Ureter (tissue), 1 donor: ENCODE measurements around the gene JAG2. TPM values are rescaled to one million over a fixed set of nuclear protein-coding genes. Genes with fewer than 3 reads are reported as not detected.
A peak's percentile ranks its signal among the peaks of the same experiment; 100 is the strongest.

ENCODE experiments used
- DNase-seq: peaks from one replicate; pipeline ENCODE4 v3.0.0-alpha.2; 2020; ENCODE audit warnings: low spot score
- total RNA-seq: library from RNA; stranded (reverse); gene quantifications from one replicate; pipeline ENCODE4 v1.2.4, GENCODE V29; 2023
- donor health status: DM: yes; HTN: yes; CAD: no.

Gene JAG2
- total RNA-seq, 1 donor from 2014 or later: 42.2 TPM

DNA sequence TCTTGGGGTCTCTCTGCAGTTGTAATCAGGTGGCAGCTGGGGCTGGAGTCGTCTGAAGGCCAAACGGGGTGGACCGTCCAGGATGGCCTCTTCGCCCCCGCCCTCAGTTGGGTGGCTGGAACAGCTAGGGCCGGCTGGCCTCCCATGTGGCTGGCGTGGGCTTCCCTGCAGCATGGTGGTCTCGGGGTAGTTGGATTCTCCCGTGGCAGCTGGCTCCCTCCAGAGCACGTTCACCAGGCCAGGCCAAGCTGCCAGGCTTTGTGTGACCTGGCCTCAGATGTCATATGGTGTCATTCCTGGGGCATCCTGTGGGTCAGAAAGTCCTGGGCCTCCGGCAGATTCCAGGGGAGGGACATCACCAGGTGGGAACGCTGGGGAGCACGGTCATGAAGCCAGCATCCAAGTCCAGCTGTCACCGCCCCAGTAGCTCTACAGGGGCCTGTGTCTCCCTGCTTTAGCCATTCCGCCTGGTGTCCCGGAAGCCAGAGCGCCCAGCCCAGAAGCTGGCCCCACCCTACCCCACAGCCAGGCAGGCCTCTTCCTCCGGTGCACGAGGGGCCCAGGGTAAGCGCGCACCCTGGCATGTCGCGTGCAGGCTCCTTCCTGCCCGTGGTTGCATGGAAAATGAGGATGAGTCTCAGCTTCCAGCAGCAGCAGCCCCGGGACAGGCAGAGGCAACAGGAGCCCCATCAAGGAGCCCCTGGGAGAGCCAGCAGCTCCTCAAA lies 13.9 kb upstream of the JAG2 start:
- DNase-seq: no peak

DNA sequence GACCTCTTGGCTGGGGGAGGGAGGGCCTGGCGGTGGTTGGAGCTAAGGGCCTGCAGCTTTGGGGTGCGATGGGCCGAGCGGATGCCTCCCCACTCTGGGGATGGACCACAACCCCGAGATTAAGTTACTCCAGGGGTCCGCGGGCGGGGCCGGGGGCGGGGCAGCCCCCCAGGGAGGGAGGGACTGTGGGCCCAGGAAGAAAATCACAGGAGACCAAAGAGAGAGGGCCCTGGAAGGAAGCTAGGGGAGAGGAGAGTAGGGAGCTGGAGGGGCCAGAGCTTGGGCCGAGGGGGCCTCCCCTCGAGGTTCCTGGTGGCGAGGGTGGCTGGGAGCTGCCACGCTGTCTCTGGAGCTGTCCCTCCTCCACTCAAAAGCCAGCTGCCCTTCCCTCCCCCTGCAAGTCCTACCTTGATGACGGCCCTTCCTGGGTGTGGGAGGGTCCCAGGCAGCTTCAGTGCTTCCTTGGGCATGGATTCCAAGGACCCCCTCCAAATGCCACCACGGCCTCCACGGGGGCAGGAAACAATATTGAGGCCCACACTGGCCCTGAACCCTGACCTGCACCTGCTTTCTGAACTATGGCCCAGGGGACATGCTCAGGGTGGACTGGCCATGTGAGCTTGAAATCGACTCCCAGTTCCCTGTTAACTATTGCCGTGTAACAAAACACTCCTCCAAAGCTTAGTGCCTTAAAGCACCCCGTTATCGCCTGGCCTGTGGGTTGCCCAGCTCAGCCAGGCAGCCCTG lies 13.1 kb upstream of the JAG2 start:
- DNase-seq: no peak

DNA sequence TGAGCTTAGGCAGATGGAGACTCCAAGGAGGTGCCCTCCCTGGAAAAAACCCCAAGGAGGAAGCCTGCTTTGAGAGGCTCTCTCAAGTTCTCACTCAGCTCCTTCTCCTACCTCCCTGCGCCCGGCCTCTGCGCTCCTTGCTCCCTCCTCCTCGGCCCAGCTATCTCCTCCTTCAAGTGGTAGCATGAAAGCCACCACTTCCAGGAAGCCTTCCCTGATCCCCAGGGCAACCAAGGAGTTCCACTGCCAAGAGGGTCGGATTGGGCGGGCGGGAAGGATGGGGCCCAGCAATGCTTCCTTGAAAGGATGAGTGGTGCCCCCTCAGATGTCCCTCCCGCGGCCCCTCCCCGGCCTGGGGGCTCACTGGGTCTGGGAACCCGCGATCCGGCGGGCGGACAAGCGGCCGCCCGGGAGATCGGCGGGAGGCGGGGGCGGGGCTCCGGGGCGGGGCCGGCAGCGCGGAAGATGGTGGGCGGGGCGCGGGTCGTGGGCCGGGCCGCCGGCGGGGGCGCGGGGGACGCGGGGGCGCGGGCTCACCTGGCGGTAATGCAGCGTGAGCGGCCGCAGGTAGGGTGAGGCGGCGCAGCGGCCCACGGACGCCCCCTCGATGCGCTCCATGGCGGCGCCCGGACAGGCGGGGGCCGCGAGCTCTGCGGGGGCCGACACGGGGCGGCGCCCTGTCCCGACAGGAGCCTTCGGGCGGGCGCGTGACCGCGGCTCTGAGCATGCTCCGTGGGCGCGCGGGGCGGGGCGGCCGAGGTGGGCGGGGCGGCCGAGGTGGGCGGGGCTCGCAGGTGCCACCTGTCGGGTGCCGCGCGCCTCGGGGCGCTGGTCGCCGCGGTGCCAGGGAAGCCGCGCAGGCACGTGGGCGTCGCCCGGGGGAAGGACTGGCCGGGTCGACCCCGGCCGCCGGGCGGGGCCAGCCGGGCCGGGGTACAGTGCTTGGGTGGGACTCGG lies 12.3 kb upstream of the JAG2 start, which contains the start of gene NUDT14:
Gene NUDT14 (minus strand): TSS at position 721 of the 957 bp plus-strand sequence. CDS start 103 bp downstream, at position 618.
- peak; percentile 85 for DNase-seq

DNA sequence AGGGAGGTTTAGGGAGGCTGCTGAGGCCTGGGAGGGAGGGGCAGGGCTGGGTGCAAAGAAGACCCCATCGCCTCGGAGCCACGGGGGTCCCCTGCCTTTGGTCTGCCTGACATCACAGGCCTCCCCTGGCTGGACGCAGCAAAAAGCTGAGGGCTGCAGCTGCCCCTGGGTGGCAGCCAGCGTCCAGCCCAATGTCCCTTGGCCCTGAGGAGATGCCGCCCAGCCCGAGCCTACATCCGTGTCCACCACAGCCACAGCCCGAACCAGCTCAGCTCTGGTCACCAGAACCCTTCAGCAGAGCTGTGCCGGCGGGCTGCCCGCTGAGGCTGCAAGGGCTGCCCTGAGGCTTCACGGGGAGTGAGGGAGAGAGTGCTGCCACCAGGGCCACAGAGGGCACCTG lies 10.6 kb upstream of the JAG2 start:
- no peak for DNase-seq

DNA sequence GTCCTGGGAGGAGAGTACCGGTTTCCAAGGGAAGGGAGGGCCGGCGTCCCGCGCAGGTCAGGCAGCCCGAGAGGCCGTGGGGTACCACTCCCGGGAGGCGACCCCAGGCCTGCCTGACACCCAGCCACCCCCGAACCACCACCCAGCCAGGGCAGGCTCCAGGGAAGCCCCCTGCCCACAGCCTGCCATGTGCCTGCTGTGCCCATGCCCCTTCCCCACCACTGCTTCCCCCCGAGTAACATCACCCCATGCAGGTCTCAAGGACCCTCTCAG lies 10.2 kb upstream of the JAG2 start:
- no peak for DNase-seq

DNA sequence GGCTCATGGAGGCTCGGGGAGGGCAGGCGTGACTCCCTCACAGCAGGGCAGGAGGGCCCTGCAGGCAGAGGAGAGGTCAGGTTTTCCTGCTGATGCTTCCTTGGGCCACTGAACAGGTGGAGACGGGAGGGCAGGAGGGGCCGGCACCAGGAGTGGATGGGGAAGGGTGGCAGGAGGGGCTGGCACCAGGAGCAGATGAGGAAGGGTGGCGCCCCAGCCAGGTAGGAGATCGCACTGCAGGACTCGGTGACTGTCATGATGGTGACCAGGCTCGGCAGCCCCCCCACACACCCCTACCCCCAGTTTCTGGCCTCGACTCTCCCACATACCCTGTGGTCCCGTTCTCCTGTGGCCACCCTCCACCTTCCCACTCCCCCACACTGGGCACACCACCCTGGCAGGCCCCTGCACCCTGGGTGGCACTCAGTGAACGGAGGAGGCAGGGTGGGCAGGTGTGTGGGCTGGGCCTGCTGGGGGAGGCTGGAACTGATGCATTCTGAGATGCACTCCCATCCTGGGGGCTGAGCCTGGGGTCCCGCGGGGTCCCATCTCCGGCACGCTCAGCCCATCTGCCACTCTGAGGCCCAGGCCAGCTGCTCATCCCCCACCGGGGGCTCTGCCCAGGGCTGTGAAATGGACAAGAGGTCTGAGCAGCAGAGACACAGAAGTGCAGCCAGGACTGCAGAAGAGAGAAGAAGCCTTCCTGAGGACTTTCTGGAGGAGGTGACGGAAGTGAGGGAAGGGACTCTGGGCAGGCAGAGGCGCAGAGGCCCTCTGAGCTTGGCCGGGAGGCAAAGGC lies 9.7 kb upstream of the JAG2 start:
- DNase-seq: no peak

DNA sequence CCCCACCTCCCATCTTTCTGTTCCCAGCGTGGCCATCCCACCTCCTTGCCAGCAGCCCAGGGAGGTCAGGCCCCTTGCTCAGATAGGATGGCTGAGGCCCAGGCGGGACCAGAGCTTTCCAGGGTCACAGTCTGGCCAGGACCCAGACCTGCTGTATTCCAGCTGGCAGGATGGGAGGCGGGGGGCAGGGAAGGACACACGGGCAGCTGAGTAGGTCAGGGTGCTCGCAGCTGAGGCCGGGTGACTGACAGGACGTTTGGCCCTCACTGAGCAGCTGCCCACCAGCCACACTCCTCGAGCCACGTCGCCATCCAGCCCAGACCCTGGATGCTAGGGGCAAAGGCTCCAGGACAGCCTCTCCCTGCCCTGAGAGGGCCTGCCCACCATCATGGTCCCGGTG lies 8.5 kb upstream of the JAG2 start:
- no peak for DNase-seq

DNA sequence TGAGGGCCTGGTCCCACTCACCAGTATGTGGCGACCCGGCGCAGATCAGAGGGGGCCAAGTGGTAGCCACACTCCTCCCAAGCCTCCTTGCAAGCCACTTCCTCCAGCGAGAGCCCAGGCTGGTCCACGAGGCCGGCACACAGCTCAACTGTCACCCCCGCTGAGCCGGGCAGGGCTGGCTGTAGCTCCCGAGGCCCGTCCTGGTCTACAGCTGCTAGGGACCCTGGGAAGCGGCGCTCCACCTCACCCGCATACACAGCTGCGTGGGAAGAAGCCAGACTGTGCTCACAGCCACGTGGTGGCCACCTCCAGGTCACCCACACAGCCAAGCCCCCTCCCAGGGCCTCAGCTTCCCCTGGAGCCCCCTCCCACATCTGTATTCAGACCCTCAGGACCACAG lies 7.9 kb upstream of the JAG2 start:
- DNase-seq: no peak

DNA sequence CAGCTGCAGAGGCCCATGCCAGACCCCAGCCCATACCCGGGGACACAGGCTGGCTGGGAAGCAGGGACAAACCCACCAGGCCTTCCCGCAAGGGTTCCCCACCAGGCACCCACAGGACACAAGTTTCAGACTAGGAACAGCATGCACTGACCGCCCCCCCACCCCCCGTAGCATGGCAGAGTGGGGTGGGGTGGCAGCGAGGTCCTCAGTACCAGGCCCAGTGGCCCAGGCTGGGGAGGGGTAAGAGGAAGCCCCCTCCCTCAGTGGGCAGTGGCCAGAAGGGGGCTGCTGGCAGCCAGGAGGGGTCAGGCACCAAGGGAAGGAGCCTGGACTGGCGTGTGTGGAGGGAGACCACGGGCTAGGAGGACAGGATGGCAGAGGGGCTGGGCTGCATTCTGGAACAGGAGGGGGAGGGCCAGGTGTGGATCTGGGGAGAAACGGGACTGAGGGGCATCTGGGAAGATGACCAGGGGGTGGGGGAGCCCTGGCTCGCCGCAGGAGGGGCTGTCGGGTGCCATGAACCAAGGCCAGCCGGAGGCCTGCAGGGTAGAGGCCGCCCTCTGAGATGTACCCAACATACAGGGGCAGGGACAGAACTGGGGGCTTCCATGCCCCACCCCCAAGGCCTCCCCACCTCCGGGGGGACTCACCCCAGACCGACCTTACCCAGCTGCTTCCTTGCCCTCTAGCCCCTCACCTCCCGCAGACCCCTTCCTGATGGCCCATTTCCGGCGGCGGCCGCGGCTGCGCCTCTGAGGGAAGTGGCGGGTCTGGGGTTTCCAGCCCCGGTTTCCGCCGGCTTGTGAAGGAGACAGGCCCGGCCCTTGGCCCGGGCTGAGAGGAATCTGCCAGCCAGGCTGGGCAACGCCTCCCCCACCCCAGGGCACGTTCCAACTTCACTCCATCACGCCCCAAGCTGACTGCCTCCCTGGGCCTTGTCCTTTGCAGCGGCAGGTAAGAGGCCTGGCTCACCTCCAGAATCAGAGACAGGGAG lies 5.6 kb upstream of the JAG2 start:
- DNase-seq: no peak

DNA sequence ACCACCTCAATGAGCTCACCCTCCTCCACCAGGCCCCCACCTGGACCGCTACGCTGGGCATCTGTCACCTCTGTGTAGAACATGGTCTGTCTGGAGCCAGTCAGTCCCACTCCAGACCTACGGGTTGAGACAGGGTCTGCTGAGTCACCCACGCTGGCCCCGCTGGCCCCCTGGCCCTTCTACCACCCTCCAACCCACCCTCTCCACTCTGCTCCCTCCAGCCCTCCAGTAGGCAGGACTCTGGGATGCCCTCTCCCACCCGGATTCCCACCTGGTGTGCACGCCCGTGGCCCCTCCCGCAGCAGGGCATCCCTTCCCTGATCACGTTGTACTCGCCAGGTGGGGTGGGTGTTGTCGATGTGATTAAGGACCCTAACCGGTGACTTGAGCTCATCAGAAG lies 4.6 kb upstream of the JAG2 start:
- DNase-seq: no peak

DNA sequence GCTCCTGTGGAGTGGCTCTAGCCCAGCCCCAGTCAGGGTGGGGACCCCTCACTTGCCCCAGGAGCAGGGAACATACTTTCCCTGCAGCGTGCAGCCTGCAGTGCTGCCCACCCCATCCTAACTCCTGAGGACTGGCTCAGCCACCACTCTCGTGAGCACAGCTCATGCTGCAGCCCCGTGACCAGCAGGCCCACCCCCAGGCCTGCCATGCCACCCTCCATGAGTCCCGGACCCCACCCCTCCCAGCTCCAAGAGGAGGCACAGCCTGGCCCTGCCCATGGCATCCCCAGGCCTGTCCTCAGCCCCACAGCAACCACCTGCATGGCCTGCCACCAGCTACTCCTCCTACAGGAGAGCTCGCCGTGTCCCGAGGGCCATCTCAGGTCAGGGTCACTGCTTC lies 3.9 kb upstream of the JAG2 start:
- no peak for DNase-seq

DNA sequence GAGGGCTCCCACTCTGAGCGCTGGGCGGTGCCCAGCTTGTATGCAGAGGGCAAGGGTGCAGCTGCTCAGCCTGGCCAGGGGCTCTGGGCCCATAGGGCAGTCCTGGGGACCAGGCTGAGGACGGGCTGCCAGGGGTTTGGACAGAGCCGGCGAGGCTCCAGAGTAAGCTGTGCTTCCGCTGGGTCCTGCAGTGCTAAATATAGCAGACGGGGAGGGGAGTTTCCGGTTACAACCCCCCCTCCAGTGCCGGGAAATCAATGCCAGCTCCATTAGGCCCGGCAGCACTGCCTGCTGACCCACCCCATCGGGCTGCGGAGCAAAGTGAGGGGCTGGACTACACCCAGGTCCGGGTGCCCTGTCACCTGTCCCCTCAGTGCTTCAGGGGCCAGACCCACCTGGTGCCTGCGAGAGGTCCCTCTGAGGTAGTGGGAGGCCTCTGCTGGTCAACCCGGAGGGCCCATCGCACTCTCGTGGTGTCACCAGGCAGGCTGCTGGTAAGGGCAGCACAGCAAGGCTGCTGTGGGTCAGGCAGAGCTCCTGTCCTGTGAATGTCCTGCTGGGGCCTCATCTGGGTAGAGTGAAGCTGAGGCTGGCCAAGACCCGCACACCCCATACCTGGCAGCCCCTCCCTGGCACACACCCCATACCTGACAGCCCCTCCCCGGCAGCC lies 2.6 kb upstream of the JAG2 start:
- DNase-seq: no peak

DNA sequence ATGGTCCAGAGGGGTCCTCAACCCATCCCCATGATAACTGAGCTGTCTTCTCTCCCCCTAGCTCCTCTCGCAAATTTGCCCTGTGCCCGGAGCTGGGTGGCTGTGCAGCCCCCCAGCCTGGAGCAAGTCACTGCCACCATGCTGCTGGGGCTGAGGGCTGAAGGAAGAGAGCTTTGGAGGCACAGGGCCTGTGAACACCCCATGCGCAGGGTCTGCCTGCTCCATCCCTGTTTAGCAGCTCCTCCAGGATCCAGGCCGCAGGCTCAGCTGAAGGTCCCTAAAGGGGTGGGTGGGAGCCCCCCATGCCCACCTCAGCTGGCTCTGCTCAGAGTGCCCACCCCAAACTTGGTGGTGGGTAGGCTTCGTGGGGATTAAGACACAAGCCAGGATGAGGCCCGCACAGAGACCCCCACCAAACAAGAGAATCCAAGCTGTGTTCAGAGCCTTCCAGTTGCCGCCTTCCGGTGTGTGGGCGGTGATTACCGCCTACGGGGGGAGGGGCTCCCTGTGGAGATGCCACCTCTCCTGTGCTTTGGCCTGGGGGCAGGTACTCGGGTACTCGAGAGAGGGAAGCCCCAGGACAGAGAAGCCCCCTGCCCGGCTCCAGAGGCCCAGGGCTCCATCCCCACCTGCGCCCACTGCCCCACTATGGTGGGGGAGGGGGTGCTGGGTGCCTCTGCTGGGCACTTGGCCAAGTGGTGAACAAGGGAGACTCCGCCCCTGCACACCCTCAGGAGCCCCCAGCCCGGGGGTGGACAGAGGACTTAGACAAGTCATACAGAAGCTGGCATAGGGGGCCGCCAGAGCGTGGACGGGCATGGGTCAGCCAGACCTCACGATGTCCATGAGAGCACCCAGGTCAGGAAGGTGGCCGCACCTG lies 1.4 kb upstream of the JAG2 start:
- DNase-seq: no peak

DNA sequence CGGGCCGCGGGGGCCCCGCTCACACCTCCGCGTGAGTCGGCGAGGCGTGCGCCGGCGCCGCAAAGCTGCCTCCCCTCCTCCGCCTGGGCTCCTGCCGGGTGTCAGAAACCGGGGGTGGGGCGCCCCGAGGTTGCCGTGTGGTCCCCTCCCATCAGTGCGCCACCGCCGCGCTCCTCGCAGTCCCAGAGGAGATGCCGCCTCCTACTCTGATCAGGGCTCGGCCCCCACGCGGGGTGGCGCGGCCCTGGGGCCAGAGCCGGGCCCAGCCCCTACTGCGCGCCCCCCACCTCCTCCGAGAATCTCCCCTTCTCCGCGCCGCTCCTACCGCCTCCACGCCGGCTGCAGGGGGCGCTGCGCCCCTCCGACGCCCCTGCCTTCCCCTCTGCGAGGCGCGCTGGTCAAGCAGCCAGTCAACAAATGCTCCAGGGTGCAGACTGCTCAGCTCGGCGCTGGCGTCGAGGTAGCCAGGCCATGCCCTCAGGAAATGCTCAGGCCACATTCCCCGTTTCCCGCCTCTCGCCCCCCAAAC lies 467 bp upstream of the JAG2 start:
- no peak for DNase-seq

DNA sequence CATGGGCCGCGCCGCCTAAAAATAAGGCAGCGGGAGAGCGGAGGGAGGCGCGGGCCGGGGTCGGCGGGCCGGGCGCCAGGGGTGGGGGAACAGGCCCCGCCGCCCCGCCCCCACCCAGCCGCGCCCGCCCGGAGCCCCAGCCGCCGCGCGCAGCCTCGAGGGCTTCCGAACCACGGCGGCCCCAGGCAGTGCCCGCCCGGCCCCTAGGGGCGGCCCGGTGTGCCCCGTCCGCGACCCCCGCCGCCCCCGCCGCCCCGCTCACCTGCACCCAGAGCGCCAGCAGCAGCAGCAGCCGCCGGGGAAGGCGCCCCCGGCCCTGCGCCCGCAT lies 519 bp downstream of the JAG2 start:
- DNase-seq: no peak

DNA sequence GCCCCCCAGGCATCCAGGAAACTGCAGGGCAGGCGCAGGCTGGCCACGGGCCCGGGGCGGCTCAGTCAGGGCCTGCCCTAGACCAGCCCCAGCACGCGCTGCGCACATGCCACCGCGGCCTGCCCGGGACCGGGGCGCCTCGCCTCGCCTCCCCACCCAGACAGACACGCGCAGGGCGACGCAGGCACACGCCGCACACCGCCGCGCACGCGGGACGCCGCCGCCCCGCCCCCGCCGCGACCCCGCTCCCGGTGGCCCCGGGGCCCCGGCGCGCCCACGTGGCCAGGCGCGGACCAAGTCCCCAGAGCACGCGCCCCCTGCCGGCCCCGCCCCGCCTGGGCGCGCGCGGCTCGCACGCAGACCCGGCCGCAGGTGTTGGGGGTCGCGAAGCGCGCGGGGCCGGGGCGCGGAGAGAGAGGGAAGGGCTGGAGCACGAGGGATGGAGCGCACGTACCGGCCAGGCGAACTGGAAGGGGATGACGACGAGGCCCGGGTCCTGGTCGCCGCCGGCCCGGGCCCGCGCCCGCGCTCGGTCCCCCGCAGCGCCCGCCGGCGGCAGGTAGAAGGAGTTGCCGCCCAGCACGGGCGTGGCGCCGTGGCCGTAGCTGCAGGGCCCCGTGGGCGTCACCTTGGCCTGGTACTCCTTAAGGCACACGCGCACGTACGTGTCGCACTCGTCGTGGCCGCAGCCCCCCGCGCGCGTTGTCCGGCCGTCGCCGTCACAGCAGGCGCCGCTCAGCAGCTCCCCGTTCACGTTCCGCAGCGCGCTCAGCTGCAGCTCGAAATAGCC lies 1.1 kb downstream of the JAG2 start:
- peak; percentile 63 for DNase-seq

DNA sequence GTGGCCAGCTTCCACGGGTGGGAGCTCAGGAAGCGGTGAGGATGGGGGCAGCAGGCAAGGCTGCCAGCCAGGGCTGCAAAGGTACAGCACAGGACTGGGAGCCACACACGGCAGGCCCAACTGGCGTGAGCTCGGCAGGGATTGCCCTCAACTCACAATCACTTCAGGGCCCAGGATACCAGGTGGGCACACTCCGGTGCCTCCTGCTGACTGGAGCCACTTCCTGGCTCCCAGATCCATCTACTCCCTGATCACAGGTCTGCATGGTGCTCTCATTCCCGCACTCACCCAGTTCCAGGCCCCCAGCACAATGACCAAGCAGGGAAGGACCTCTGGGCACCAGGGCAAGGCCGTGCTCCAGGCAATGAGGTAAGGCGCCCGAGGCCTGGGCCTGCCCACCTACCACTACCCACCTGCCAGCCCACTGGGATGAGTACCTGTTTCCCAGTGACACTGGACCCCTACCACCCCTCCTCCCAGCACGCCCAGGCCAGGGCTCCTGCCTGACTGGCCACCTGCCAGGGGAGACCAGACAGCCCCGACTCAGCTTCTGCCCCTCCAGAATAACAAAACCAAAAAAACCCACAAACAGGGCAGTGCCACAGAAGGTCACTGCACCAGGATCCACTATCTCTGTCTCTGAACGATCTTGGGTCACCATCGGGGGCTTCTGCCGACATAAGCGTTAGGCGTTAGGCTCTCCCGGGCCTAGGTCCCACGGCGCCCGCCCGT lies 1.8 kb downstream of the JAG2 start:
- no peak for DNase-seq
